Hindlimb muscle (tissue), 1 donor: Measurements from ENCODE around the gene GGT7. TPM values are rescaled to one million over a fixed set of nuclear protein-coding genes. Genes with fewer than 3 reads are reported as not detected.
"Not testable (repeated sequence)": the region's sequence is repeated elsewhere in the genome, so short reads cannot be mapped to it uniquely, and the experiment has no call there.

ENCODE experiments used
- DNase-seq: peaks from one replicate; pipeline ENCODE4 v3.0.0-alpha.2; 2013
- polyA plus RNA-seq: library from polyadenylated mRNA; unstranded; fragments of 120-200 nt; gene quantifications from one replicate; pipeline ENCODE4 v1.2.1, GENCODE V29; 2013; ENCODE audit not compliant: insufficient read length

The GGT7 gene, protein sequence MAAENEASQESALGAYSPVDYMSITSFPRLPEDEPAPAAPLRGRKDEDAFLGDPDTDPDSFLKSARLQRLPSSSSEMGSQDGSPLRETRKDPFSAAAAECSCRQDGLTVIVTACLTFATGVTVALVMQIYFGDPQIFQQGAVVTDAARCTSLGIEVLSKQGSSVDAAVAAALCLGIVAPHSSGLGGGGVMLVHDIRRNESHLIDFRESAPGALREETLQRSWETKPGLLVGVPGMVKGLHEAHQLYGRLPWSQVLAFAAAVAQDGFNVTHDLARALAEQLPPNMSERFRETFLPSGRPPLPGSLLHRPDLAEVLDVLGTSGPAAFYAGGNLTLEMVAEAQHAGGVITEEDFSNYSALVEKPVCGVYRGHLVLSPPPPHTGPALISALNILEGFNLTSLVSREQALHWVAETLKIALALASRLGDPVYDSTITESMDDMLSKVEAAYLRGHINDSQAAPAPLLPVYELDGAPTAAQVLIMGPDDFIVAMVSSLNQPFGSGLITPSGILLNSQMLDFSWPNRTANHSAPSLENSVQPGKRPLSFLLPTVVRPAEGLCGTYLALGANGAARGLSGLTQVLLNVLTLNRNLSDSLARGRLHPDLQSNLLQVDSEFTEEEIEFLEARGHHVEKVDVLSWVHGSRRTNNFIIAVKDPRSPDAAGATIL
- 21.1 TPM for polyA plus RNA-seq

- peak; percentile 75 for DNase-seq
Observed at GRCh38 chr20:34872622-34873224, at the start of gene GGT7. GGT7 (minus strand) TSS chr20:34872856; CDS start chr20:34872815, 41 bp downstream.

DNA sequence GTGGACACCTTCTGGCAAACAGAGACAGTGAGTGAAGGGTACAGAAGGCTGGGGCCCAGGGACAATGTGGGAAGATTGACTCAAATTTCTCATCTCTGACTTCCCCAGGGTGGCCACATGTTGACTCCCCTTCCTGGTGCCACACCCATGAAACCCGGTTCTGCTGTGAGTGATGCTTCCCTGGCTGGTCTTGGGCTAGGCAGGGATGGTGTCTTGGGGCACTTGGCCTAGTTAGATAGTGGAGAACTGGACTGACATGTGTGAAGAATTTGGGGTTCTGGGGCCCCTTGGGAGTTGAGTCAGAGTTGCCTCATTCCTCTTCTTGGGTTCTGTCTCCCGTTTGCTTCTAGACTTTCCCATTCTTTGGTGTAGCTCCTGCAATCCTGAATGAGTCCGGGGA is 48.8 kb upstream of the GGT7 start:
- DNase-seq: no peak

- no peak for DNase-seq
Observed at GRCh38 chr20:34920055-34920454, 47.4 kb upstream of the GGT7 start.

DNA sequence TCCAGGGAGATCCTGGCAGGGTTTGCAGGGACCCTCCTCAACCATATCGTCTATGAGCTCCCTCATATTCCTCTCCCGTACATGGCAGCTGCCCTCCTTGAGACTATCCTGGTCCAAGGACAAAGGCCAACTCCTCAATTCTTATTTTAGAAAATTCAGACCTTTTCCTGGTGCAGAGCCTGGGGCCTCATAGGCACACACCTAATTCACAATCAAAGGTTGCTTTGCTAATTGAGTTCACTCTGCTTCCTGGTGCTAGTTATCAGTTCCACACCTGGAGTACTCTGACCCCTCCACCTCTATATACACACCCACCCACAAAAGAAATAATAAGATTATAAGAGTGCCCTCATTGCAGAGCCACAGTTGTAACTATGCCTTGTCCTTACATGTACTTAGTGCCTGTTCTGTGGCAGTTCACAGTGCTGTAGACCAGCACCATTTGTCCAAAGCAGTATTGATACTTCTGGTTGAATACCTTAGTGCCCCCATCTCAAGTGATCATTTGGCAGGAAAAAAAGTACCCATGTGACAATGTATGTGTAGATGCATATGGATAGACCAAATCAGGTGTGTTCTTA is 44.2 kb upstream of the GGT7 start:
- no peak for DNase-seq

GRCh38 chr20:34915749-34916455 is 43.2 kb upstream of the GGT7 start:
- no peak for DNase-seq

- DNase-seq: no peak
Observed at GRCh38 chr20:34915131-34915530, 42.5 kb upstream of the GGT7 start.

- peak; percentile 11 for DNase-seq
Observed at GRCh38 chr20:34907616-34908469, 35.2 kb upstream of the GGT7 start.

- no peak for DNase-seq
Observed at GRCh38 chr20:34904202-34904621, 31.6 kb upstream of the GGT7 start.

DNA sequence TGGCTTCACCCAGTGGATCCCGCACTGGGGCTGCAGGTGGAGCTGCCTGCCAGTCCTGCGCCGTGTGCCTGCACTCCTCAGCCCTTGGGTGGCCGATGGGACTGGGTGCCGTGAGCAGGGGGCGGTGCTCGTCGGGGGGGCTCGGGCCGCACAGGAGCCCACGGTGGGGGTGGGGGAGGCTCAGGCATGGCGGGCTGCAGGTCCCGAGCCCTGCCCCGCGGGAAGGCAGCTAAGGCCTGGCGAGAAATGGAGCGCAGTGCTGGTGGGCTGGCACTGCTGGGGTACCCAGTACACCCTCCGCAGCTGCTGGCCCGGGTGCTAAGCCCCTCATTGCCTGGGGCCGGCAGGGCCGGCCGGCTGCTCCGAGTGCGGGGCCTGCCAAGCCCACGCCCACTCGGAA is 26.1 kb upstream of the GGT7 start:
- not testable (repeated sequence) for DNase-seq

DNA sequence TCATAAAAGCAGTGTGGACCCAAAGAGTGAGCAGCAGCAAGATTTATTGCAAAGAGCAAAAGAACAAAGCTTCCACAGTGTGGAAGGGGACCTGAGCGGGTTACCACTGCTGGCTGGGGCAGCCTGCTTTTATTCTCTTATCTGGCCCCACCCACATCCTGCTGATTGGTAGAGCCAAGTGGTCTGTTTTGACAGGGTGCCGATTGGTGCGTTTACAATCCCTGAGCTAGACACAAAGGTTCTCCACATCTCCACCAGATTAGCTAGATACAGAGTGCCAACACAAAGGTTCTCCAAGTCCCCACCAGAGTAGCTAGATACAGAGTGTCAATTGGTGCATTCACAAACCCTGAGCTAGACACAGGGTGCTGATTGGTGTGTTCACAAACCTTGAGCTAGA is 25.5 kb upstream of the GGT7 start:
- DNase-seq: not testable (repeated sequence)

DNA sequence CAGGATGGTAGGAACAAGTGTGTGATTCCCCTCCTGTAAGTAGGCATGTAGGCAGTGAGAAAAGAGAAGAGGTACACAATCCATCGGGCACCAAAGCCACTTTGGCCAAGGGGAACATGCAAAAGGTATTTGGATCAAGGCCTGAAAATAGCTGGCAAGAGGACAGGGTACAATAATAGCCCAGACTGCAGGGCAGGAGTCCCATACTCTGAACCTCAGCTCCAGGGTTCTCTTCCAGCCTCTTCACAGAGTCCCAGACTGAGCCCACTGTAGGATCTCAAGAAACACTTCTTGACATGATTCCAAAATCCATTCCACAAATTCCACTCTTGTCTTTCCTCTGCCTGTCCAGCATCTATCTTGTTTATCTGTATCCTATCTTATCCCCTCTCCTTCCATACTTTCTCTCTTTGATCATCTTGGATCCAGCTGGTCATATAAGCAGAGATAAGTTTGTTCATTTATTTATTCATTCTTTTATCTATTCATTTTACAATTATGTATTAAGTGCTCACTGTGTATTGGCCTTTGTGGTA is 23.5 kb upstream of the GGT7 start:
- no peak for DNase-seq

- no peak for DNase-seq
Observed at GRCh38 chr20:34895465-34895864, 22.8 kb upstream of the GGT7 start.

GRCh38 chr20:34894723-34895122 is 22.1 kb upstream of the GGT7 start:
- DNase-seq: no peak

- no peak for DNase-seq
Observed at GRCh38 chr20:34892671-34893070, 20.0 kb upstream of the GGT7 start.

GRCh38 chr20:34891166-34892062 is 18.8 kb upstream of the GGT7 start:
- no peak for DNase-seq

DNA sequence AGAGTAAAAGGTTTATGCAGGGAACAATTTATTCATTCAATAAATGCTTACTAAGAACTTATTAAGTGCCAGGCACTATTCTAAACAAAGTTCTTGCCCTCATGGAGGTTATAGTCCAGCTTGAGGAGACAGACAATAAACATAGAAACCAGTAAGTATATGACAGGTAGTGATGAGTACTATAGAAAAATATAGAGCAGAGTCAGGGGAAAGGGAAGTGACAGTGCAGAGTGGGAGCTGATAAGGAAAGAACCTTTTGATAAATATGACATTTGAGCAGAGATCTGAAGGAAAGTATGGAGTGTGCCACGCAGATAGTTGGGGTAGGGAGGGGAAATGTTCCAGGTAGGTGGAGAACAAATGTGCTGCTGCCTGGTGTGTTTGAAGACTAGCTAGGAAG is 15.8 kb upstream of the GGT7 start:
- no peak for DNase-seq

DNA sequence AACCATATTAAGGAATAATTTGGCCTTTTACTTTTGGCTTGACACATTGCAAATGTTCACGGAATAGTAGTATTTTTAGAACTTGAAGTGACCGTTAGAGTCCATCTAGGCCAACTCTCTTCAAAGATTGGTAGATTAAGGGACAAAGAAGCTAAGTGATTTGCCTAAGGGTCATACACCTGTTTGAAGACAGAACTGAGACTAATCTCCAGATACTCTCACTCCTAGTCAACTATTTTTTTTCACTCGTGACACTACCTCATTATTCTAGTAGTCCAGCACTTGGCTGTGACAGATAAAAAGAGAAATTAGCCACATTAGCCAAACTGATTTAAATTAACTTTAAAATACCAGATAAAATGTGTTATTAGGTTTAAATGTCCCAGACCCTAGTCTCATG is 14.4 kb upstream of the GGT7 start:
- no peak for DNase-seq

GRCh38 chr20:34886122-34886521 is 13.5 kb upstream of the GGT7 start:
- no peak for DNase-seq

DNA sequence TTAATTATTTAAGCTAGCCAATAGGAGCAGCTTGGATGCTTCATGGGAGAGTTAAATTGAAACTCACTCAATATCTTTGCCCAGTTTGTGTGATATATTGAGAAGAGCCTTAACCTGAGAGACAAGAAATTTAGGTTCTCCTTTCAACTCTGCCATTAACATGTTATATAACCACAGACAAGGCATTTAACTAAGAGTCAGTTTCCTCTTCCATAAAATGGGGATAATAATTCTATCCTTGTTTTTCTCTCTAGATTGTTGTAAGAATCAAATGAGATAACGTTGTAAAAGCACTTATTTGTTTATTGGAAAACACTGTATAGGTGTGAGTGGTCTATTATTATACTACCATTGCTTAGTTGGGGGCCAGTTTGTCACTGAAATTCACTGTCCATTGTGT is 11.6 kb upstream of the GGT7 start:
- no peak for DNase-seq

- DNase-seq: no peak
Observed at GRCh38 chr20:34883809-34884208, 11.2 kb upstream of the GGT7 start.
